ENCODE data around the gene CBX6. TPM values are rescaled to one million over a fixed set of nuclear protein-coding genes. Genes with fewer than 3 reads are reported as not detected.

CBX6 gene
- total and polyA plus RNA-seq, 5 donors: 27.0 to 65.9 (median 56.3) TPM

Other genes with a start within 250 kb of the CBX6 start
- 1 to 10 TPM in 2 of 4 donors, under 1 TPM in 2; 0.47 to 1.2 (median 0.98) TPM for gene FAM227A, start 215.8 kb downstream of the CBX6 start, total RNA-seq
- 0.23 TPM for gene FAM227A, start 215.8 kb downstream of the CBX6 start, polyA plus RNA-seq
- gene CBY1, start 215.6 kb downstream of the CBX6 start, total RNA-seq: 10 to 100 TPM; 35.6 to 45.3 (median 40.9) TPM
- gene CBY1, start 215.6 kb downstream of the CBX6 start, polyA plus RNA-seq: 63.0 TPM
- 10 to 100 TPM; 57.8 to 67.3 (median 59.9) TPM for gene TOMM22, start 190.3 kb downstream of the CBX6 start, total RNA-seq
- 41.0 TPM for gene TOMM22, start 190.3 kb downstream of the CBX6 start, polyA plus RNA-seq
- gene JOSD1, start 171.3 kb downstream of the CBX6 start, total RNA-seq: 10 to 100 TPM; 21.4 to 28.6 (median 22.5) TPM
- gene JOSD1, start 171.3 kb downstream of the CBX6 start, polyA plus RNA-seq: 14.3 TPM
- gene GTPBP1, start 166.3 kb downstream of the CBX6 start, total RNA-seq: 10 to 100 TPM; 29.1 to 34.5 (median 30.9) TPM
- gene GTPBP1, start 166.3 kb downstream of the CBX6 start, polyA plus RNA-seq: 19.1 TPM
- 100 to 1,000 TPM; 103 to 123 (median 116) TPM for gene SUN2, start 116.2 kb downstream of the CBX6 start, total RNA-seq
- gene SUN2, start 116.2 kb downstream of the CBX6 start, polyA plus RNA-seq: 61.7 TPM
- 10 to 100 TPM; 10.7 to 13.7 (median 12.7) TPM for gene DNAL4, start 78.1 kb downstream of the CBX6 start, total RNA-seq
- 14.7 TPM for gene DNAL4, start 78.1 kb downstream of the CBX6 start, polyA plus RNA-seq
- gene NPTXR, start 28.2 kb downstream of the CBX6 start, total RNA-seq: 10 to 100 TPM; 23.8 to 51.1 (median 38.4) TPM
- 32.3 TPM for gene NPTXR, start 28.2 kb downstream of the CBX6 start, polyA plus RNA-seq
- gene APOBEC3A, start 85.4 kb upstream of the CBX6 start, total RNA-seq: under 1 TPM; 0.23 to 0.94 (median 0.65) TPM
- 0.14 TPM for gene APOBEC3A, start 85.4 kb upstream of the CBX6 start, polyA plus RNA-seq
- gene APOBEC3B, start 110.1 kb upstream of the CBX6 start, total RNA-seq: 1 to 10 TPM; 1.3 to 1.9 (median 1.6) TPM
- gene APOBEC3B, start 110.1 kb upstream of the CBX6 start, polyA plus RNA-seq: 2.6 TPM
- gene APOBEC3C, start 142.0 kb upstream of the CBX6 start, total RNA-seq: 10 to 100 TPM; 25.4 to 41.9 (median 37.9) TPM
- gene APOBEC3C, start 142.0 kb upstream of the CBX6 start, polyA plus RNA-seq: 37.4 TPM
- 1 to 10 TPM; 1.2 to 1.9 (median 1.3) TPM for gene APOBEC3D, start 148.9 kb upstream of the CBX6 start, total RNA-seq
- 0.75 TPM for gene APOBEC3D, start 148.9 kb upstream of the CBX6 start, polyA plus RNA-seq
- gene APOBEC3F, start 168.6 kb upstream of the CBX6 start, total RNA-seq: 10 to 100 TPM in 3 of 4 donors, 1 to 10 TPM in 1; 5.1 to 12.9 (median 11.0) TPM
- 14.9 TPM for gene APOBEC3F, start 168.6 kb upstream of the CBX6 start, polyA plus RNA-seq
- 1 to 10 TPM; 6.3 to 9.4 (median 6.9) TPM for gene APOBEC3G, start 205.1 kb upstream of the CBX6 start, total RNA-seq
- gene APOBEC3G, start 205.1 kb upstream of the CBX6 start, polyA plus RNA-seq: 6.2 TPM
- gene APOBEC3H, start 225.0 kb upstream of the CBX6 start, total RNA-seq: under 1 TPM in 1 of 4 donors, not detected in 3; 0.57 TPM
- 0.25 TPM for gene APOBEC3H, start 225.0 kb upstream of the CBX6 start, polyA plus RNA-seq